Progenitor cell of endocrine pancreas (in vitro differentiated cells): ENCODE measurements around the gene SLC20A1. TPM values are rescaled to one million over a fixed set of nuclear protein-coding genes. Genes with fewer than 3 reads are reported as not detected.

ENCODE experiments used
- DNase-seq: peaks from one replicate; pipeline ENCODE4 v3.0.0; 2021; ENCODE audit warnings: low spot score; ENCODE audit not compliant: unreplicated experiment
- H3K27ac Mint-ChIP-seq: 2 replicates; pipeline ENCODE4 v1.8.0; 2021; ENCODE audit warnings: mild to moderate bottlenecking, moderate library complexity, mixed read lengths
- H3K27me3 Mint-ChIP-seq: 2 replicates; pipeline ENCODE4 v1.8.0; 2021; ENCODE audit warnings: mixed read lengths
- H3K36me3 Mint-ChIP-seq: 2 replicates; pipeline ENCODE4 v1.8.0; 2022; ENCODE audit warnings: mixed read lengths; ENCODE audit not compliant: insufficient read depth
- H3K4me1 Mint-ChIP-seq: 2 replicates; pipeline ENCODE4 v1.8.0; 2021; ENCODE audit warnings: low read depth, mixed read lengths
- H3K4me3 Mint-ChIP-seq: 2 replicates; pipeline ENCODE4 v1.8.0; 2021; ENCODE audit warnings: low read depth, mild to moderate bottlenecking, moderate library complexity, mixed read lengths
- H3K9me3 Mint-ChIP-seq: 2 replicates; pipeline ENCODE4 v1.8.0; 2021; ENCODE audit warnings: low read depth, mixed read lengths
- total RNA-seq: library from RNA; stranded (reverse); gene quantifications from 2 replicates; pipeline ENCODE4 v1.2.1, GENCODE V29; 2021
- TF ChIP-seq, protein P1 (sequence below): fragments of 200-600 bp; sonication (generic); IDR thresholded peaks from one replicate; pipeline ENCODE4 v1.5.0; 2021; ENCODE audit warnings: antibody characterized with exemption, mild to moderate bottlenecking; ENCODE audit not compliant: unreplicated experiment

SLC20A1 gene
- total RNA-seq, 1 donor from 2014 or later = 56.0 TPM

DNA sequence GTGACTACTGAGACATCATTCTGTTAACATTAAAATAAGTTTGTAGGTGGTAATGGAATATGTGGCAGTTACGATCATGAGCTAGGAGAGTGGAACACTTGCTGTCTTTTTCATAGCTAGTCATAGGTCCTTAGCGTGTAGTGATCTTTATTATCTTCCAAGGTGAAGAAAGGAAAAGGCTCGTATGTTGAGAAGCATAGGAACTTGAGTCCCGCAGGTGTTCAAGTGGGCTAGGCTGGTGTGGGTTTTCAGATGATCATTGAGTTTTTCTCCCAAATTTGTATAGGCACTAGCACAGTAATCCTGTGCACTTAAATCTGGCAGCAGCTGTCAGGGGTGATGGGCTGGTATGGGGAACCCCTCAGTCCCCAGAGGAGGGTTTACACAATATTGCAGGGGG lies 10.9 kb downstream of the SLC20A1 start:
- no peak overlapping the region for H3K4me3 Mint-ChIP-seq
- no peaks in the 10 kb centered on the region for H3K27me3 Mint-ChIP-seq
- peaks cover 33% of the 10 kb centered on the region for H3K36me3 Mint-ChIP-seq
- H3K4me1 Mint-ChIP-seq = peaks cover 4% of the 10 kb centered on the region
- H3K9me3 Mint-ChIP-seq = no peaks in the 10 kb centered on the region
- H3K27ac Mint-ChIP-seq = no peak overlapping the region
- TF ChIP-seq, protein P1, sequence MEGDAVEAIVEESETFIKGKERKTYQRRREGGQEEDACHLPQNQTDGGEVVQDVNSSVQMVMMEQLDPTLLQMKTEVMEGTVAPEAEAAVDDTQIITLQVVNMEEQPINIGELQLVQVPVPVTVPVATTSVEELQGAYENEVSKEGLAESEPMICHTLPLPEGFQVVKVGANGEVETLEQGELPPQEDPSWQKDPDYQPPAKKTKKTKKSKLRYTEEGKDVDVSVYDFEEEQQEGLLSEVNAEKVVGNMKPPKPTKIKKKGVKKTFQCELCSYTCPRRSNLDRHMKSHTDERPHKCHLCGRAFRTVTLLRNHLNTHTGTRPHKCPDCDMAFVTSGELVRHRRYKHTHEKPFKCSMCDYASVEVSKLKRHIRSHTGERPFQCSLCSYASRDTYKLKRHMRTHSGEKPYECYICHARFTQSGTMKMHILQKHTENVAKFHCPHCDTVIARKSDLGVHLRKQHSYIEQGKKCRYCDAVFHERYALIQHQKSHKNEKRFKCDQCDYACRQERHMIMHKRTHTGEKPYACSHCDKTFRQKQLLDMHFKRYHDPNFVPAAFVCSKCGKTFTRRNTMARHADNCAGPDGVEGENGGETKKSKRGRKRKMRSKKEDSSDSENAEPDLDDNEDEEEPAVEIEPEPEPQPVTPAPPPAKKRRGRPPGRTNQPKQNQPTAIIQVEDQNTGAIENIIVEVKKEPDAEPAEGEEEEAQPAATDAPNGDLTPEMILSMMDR = no peak
- no peak for DNase-seq

DNA sequence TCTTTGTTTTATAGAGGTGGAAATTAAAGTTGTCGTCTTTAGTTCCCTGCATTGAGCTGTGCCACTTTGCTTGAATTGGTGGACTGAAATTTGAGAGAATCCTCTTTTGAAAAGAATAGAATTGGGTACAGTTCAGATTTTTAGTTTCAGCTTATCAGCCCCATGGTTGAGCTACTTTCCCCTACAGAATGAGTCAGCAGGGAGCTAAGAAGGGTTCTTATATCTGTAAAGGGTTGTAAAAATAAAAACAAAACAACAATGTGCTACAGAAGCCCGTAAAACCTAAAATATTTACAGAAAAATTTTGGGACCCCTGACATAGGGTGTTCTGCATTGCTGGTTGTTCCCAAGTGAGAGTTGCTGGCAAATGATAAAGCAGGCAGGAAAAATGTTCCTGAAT lies 12.6 kb downstream of the SLC20A1 start:
- Mint-ChIP-seq H3K27ac (no peak overlapping the region), H3K4me1 (no peaks in the 10 kb centered on the region), H3K4me3 (no peak overlapping the region), H3K9me3 (no peaks in the 10 kb centered on the region), H3K27me3 (no peaks in the 10 kb centered on the region), H3K36me3 (peaks cover 31% of the 10 kb centered on the region)
- TF ChIP-seq, protein P1 = no peak
- no peak for DNase-seq

DNA sequence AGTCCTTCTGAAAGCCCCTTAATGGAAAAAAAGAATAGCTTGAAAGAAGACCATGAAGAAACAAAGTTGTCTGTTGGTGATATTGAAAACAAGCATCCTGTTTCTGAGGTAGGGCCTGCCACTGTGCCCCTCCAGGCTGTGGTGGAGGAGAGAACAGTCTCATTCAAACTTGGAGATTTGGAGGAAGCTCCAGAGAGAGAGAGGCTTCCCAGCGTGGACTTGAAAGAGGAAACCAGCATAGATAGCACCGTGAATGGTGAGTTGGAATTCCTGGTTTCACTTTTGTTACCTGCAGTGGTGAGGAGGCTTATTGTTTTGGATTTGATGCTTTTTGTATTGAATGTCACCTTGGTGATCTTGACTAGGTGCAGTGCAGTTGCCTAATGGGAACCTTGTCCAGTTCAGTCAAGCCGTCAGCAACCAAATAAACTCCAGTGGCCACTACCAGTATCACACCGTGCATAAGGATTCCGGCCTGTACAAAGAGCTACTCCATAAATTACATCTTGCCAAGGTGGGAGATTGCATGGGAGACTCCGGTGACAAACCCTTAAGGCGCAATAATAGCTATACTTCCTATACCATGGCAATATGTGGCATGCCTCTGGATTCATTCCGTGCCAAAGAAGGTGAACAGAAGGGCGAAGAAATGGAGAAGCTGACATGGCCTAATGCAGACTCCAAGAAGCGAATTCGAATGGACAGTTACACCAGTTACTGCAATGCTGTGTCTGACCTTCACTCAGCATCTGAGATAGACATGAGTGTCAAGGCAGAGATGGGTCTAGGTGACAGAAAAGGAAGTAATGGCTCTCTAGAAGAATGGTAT lies 13.3 kb downstream of the SLC20A1 start:
- no peaks in the 10 kb centered on the region for H3K27me3 Mint-ChIP-seq
- TF ChIP-seq, protein P1 = no peak
- peak overlapping the region; percentile 57 for H3K27ac Mint-ChIP-seq
- H3K4me3 Mint-ChIP-seq = no peak overlapping the region
- peaks cover 32% of the 10 kb centered on the region for H3K36me3 Mint-ChIP-seq
- H3K4me1 Mint-ChIP-seq = no peaks in the 10 kb centered on the region
- DNase-seq = no peak
- no peaks in the 10 kb centered on the region for H3K9me3 Mint-ChIP-seq

DNA sequence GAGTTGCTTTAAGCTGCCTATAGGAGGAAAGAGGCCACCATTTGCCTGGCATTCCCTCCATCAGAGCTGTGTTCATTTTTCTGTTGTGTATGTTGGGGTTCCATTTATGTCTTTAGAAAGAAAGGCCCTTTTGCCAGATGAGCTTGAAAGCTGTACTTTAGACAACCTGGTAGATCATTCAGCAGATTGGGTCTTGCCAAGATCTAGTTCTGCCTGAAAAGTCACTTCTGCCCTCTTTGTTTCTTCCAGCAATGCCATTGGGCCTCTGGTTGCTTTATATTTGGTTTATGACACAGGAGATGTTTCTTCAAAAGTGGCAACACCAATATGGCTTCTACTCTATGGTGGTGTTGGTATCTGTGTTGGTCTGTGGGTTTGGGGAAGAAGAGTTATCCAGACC lies 14.4 kb downstream of the SLC20A1 start:
- DNase-seq = no peak
- Mint-ChIP-seq H3K36me3 (peaks cover 31% of the 10 kb centered on the region), H3K27me3 (no peaks in the 10 kb centered on the region)

DNA sequence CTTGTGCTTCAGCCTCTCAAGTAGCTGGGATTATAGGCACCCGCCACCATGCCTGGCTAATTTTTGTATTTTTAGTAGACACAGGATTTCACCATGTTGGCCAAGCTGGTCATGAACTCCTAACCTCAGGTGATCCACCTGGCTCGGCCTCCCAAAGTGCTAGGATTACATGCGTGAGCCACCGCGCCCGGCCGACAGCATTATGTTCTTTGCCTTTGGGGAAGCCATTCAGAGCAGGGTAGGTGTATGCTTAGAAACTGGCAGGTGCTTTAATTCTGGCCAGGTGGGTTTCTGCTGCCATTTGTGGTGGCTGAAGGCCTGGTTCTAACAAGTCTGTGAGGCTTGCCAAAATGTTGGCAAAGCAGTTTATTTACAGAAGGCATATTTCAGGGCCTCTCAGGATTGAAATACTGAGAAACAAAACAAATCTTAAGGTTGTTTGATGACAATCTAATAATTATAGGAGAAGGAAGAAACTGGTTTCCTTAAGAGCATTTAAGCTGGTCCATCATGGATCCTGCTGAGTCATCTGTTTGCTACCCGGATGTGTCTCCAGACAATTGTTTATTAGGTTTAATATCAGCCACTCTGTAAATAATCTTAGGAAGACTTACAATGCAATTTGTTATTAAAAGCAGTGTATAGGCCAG lies 16.0 kb downstream of the SLC20A1 start:
- Mint-ChIP-seq H3K27me3 (no peaks in the 10 kb centered on the region), H3K9me3 (no peaks in the 10 kb centered on the region), H3K27ac (no peak overlapping the region), H3K4me3 (no peak overlapping the region), H3K4me1 (no peaks in the 10 kb centered on the region), H3K36me3 (peaks cover 25% of the 10 kb centered on the region)
- TF ChIP-seq, protein P1 = no peak
- no peak for DNase-seq

More for the DNA sequence above, 14.4 kb downstream of the SLC20A1 start:
- Mint-ChIP-seq H3K27ac (no peak overlapping the region), H3K9me3 (no peaks in the 10 kb centered on the region), H3K4me3 (no peak overlapping the region), H3K4me1 (no peaks in the 10 kb centered on the region)
- TF ChIP-seq, protein P1 = no peak
